Activated naive CD8-positive, alpha-beta T cell treated with anti-CD3 and anti-CD28 coated beads, Interleukin-2, amount 50 U/mL, for 24 hours (primary cell): ENCODE data around the gene MIS12.
A peak's percentile ranks its signal among the peaks of the same experiment; 100 is the strongest.

Source experiments
- ATAC-seq: fragments of 150-1000 bp; cut with Tn5 transposase; one replicate; pipeline ENCODE4 v1.10.0; 2021
- DNase-seq: peaks from one replicate; pipeline ENCODE4 v3.0.0; 2021
- H3K27ac Mint-ChIP-seq: one replicate; pipeline ENCODE4 v1.8.0; 2021; ENCODE audit warnings: mild to moderate bottlenecking, mixed read lengths
- H3K27me3 Mint-ChIP-seq: one replicate; pipeline ENCODE4 v1.8.0; 2021; ENCODE audit warnings: mixed read lengths
- H3K36me3 Mint-ChIP-seq: one replicate; pipeline ENCODE4 v1.8.0; 2021; ENCODE audit warnings: low read depth, mixed read lengths
- H3K4me1 Mint-ChIP-seq: one replicate; pipeline ENCODE4 v1.8.0; 2021; ENCODE audit warnings: mixed read lengths
- H3K4me3 Mint-ChIP-seq: one replicate; pipeline ENCODE4 v1.8.0; 2021; ENCODE audit warnings: mild to moderate bottlenecking, moderate library complexity, mixed read lengths
- H3K9me3 Mint-ChIP-seq: one replicate; pipeline ENCODE4 v1.8.0; 2021; ENCODE audit warnings: mixed read lengths

MIS12 gene, protein sequence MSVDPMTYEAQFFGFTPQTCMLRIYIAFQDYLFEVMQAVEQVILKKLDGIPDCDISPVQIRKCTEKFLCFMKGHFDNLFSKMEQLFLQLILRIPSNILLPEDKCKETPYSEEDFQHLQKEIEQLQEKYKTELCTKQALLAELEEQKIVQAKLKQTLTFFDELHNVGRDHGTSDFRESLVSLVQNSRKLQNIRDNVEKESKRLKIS

DNA sequence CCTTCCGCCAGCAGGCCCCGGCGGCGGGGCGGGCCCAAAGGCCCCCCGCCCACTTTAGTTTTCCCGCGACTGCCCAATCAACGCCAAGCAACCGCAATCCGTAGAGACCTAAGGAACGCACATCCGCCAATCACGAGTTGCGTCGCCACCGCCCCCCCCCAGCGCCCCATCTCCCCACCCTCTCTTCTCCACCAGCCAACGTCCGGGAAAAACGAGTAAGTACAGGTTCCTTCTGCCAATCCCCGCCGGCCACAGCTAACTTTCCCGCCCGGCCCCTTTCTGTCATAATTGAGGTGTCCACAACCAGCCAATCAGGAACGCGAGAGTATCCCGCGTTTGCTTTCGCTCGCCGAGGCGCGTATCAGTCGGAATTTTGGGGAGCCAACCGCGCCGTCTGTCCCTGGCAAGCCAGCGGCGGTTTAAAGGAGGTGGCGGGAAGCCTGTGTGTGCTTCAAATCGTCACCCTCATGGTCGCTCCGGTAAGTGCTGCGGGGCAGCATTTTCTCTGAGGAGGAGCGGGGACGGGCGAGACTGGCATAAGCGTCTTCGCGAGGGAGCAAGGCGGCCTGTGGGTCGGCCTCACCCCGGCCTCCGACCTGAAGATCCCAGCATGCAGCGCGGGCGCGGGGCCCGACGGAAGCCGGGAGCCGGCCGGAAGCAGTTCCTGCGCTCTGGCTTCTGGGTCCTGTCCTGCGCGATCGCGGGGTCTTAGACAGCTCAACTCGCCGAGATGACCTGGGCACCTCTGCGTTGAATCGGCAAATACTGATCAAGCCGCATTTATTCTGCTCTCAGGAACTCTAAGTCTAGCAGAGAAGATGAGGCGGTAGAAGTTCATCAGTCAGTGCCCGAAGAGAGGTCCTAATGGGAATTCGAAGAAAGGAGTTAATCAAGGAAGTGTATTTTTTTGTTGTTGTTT lies at the start of gene MIS12:
TSS of gene MIS12 (plus strand) at position 361 of the 919 bp plus-strand sequence. CDS start 2,297 bp downstream, outside the sequence.
- peak; percentile 96 for DNase-seq
- no peaks in the 10 kb centered on the region for H3K27me3 Mint-ChIP-seq
- peaks cover 69% of the 10 kb centered on the region for H3K36me3 Mint-ChIP-seq
- peak within 1 kb of the TSS; percentile 98 for H3K27ac Mint-ChIP-seq
- peaks cover 58% of the 10 kb centered on the region for H3K4me1 Mint-ChIP-seq
- peak; percentile 96 for ATAC-seq
- H3K9me3 Mint-ChIP-seq, result no peaks in the 10 kb centered on the region
- peak within 1 kb of the TSS; percentile 96 for H3K4me3 Mint-ChIP-seq

DNA sequence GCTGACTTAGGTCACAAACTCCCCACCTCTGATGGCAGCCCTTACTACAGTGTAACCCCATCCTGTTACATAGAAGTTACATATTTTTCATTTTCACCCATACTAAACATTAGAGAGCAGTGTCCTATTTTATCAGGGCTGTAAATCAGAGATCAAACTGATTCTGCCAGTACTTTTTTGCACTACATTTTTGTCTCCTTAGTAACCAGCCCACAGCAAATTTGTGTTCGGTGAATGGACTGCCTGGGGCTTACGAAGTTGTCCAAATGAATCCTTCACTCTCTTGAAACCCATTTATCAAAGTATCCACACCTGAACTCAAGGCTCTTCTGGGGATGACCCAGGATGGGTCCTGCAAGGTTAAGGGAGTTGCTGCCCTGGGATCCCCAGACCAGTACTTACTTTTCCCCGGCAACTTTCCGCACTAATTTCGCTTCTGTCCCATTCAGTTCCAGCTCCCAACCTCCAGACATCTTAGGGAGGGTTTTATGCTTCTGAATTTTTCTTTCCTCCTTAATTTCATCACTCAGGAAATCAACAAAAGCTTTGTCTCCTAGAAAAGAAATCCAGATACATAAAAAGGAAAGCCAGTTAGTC lies 48.5 kb upstream of the MIS12 start:
- Mint-ChIP-seq H3K4me1 (peaks cover 48% of the 10 kb centered on the region), H3K36me3 (peaks cover 56% of the 10 kb centered on the region), H3K9me3 (no peaks in the 10 kb centered on the region), H3K27me3 (no peaks in the 10 kb centered on the region), H3K4me3 (peak overlapping the region; percentile 93), H3K27ac (peak overlapping the region; percentile 92)
- ATAC-seq (no peak), DNase-seq (no peak)

DNA sequence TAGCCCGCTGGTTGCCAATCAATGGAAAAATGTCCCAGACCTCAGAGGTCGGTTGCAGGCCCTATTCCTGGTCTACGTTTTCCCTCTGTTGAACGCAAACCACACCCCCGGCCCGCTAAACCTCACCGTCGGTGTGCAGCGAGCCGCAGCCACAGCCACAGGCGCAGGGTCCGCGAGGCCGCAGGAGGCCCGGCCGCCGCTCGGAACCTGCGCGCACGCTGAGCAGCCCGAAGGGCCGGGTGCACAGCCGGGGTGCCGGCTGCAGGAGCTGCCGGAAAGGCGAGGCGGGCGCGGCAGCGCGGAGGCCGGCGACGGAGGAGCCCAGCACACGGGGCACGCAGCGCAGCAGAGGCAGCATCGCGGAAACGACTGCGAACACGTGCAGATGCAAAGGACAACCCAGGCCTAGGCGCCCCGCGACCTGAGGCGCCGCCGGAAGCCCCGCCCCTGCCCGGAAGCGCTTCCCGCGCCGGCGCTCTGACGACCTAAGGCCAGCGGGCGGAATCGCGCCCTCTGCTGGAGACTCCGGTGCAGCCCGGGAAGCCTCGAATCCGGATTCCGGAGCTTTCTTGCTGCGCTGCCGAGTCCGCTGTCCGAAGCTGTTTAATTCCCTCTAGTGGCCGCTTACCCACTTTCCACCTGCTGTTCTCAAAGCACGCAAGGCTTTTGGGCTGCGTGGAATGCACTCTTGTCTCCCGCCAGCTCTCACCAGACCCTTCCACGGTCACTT lies 47.5 kb upstream of the MIS12 start, which contains the start of gene C1QBP:
TSS of gene C1QBP (minus strand) at position 440 of the 730 bp plus-strand sequence. CDS start at position 358, 82 bp downstream.
- H3K9me3 Mint-ChIP-seq, result no peaks in the 10 kb centered on the region
- H3K27ac Mint-ChIP-seq, result peak within 1 kb of the TSS; percentile 92
- H3K36me3 Mint-ChIP-seq, result peaks cover 53% of the 10 kb centered on the region
- DNase-seq, result peak; percentile 95
- peak; percentile 94 for ATAC-seq
- H3K4me3 Mint-ChIP-seq, result peak within 1 kb of the TSS; percentile 93
- peaks cover 43% of the 10 kb centered on the region for H3K4me1 Mint-ChIP-seq
- no peaks in the 10 kb centered on the region for H3K27me3 Mint-ChIP-seq

DNA sequence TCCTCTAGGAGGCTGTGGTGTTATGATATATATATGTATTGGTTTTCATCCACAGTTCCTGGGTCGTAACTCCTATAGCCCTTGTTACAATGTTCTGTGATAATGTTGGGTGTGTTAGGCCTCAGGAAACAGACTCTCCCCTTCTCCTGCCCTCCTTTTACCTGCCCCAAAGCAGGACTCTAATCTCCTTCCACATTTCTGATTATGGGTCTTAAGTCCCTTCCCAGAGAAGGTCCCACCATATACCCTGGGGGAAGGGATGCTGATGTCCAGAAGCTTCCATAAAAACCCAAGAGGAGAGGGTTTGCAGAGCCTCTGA lies 47.0 kb upstream of the MIS12 start:
- Mint-ChIP-seq H3K27me3 (no peaks in the 10 kb centered on the region), H3K4me3 (peak overlapping the region; percentile 93), H3K36me3 (peaks cover 52% of the 10 kb centered on the region), H3K9me3 (no peaks in the 10 kb centered on the region), H3K27ac (peak overlapping the region; percentile 84), H3K4me1 (peaks cover 42% of the 10 kb centered on the region)
- DNase-seq (no peak), ATAC-seq (no peak)

DNA sequence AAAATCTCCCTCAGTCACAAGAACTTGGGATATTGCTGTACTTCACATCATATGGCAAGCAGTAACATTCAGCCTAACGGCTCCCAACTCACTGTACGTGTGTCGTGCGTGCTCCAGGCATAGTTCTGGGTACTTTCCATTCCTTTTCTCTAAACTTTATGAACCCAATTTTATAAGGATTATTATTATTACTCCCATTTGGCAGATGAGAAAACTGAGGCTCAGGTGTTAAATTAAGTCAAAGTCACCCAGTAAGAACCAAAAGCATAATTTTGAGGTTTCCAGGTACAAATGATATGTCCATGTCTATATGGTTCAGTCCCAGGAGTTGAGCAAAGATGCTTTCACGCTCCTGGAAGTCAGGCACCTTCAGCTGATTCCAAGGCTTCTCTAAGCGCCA lies 42.6 kb upstream of the MIS12 start:
- H3K36me3 Mint-ChIP-seq, result peaks cover 43% of the 10 kb centered on the region
- no peaks in the 10 kb centered on the region for H3K27me3 Mint-ChIP-seq
- DNase-seq, result no peak
- H3K4me3 Mint-ChIP-seq, result no peak overlapping the region
- no peak overlapping the region for H3K27ac Mint-ChIP-seq
- no peaks in the 10 kb centered on the region for H3K9me3 Mint-ChIP-seq
- no peak for ATAC-seq
- H3K4me1 Mint-ChIP-seq, result peaks cover 12% of the 10 kb centered on the region

DNA sequence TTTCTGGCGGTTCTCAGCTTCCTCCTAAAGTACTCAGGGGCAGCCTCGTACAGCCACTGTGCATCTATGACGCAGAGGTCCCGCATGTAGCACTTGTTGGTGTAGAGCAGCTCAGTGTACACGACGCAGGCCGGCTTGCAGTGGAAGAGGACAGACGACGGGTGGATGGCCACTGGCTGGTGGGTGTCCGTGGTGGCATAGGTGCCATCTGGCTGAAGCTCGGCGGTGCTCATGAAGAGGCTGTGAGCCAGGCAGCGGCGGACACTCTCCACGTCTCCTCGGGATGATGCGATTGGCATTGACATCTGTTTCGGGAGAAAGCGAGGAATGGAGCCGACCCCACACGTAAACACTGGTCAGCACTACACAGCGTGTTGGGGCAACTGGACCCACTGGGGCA lies 42.2 kb upstream of the MIS12 start:
- peaks cover 47% of the 10 kb centered on the region for H3K36me3 Mint-ChIP-seq
- H3K27ac Mint-ChIP-seq, result no peak overlapping the region
- H3K4me3 Mint-ChIP-seq, result no peak overlapping the region

DNA sequence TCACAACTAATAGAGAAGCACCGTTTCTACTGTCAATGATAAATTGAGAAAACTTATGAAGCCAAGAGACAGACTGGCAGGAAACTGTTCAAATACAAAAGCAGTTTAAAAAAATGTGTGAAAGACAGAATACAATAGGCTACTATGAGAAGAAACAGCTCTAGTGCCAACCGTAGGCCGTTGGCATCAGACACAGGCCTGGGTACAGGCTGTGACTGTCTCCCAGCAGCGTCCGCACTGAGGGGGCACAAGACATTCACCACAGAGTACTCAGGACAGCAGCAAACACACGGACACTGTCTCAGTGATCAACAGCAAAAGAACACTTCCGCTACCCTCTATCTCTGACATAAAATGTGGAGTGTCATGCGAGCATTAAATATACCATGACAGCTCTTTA lies 39.6 kb upstream of the MIS12 start:
- Mint-ChIP-seq H3K27ac (no peak overlapping the region), H3K4me3 (no peak overlapping the region), H3K4me1 (no peaks in the 10 kb centered on the region), H3K9me3 (no peaks in the 10 kb centered on the region), H3K27me3 (no peaks in the 10 kb centered on the region), H3K36me3 (peaks cover 62% of the 10 kb centered on the region)
- ATAC-seq (no peak), DNase-seq (no peak)

More for the DNA sequence above, 42.2 kb upstream of the MIS12 start:
- H3K27me3 Mint-ChIP-seq, result no peaks in the 10 kb centered on the region
- peaks cover 11% of the 10 kb centered on the region for H3K4me1 Mint-ChIP-seq
- no peaks in the 10 kb centered on the region for H3K9me3 Mint-ChIP-seq
- DNase-seq (no peak), ATAC-seq (no peak)

DNA sequence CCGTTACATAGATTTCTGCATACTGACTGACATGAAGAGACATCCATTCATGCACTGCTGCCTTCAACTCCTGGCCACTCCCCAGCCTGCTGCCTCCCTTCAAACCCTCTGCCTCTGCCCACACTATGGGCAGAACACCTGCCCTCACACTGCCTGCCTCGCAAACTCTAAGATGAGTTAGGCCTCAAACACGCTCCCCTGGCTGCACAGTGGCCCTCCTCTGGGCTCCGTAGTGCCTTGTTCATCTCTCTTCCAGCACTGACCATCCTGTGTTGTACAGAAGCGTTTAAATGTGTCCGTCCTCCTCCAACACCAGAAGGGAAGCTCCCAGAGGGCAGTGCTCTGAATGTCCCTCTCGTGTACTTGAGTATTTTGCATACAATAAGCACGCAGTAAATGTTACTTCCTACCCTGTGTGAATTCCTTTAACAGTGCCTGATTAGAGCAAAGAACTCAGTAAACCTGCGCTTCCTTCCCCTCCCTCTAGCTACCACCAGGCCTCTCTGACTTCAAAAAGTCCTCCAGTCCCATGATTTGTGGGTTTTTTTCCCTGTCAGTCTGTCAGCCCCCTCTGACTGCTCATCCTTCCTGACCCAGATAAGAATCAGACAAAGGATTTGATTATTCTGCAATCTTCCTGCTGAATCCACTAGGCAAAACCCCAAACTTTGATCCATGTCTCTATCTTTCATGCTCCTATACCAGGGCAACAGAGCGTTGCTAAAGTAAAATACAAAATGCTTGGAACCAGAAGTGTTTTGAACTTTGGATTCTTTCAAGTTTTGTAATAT lies 21.5 kb upstream of the MIS12 start:
- no peaks in the 10 kb centered on the region for H3K27me3 Mint-ChIP-seq
- H3K36me3 Mint-ChIP-seq, result peaks cover 49% of the 10 kb centered on the region
- peaks cover 35% of the 10 kb centered on the region for H3K4me1 Mint-ChIP-seq
- no peak overlapping the region for H3K4me3 Mint-ChIP-seq
- no peak overlapping the region for H3K27ac Mint-ChIP-seq
- ATAC-seq, result no peak
- no peak for DNase-seq
- no peaks in the 10 kb centered on the region for H3K9me3 Mint-ChIP-seq

DNA sequence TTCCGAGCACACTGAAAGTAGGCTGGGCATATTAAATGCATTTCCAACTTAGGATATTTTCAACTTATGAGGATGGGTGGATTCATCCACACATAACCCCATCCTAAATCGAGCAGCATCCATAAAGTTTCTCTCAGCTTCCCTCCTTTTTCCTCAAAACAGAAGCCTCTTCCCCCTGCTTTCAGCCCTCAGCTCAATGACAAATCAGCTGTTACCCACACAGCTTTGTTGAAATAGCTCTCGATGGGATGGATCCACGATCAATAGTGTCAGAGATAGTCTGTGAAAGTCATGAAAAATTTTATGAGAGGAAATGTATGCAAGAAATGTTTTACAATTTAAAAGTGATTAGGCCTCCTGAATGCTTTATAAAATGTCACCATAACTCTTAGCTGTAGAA lies 20.1 kb upstream of the MIS12 start:
- H3K36me3 Mint-ChIP-seq, result peaks cover 38% of the 10 kb centered on the region

DNA sequence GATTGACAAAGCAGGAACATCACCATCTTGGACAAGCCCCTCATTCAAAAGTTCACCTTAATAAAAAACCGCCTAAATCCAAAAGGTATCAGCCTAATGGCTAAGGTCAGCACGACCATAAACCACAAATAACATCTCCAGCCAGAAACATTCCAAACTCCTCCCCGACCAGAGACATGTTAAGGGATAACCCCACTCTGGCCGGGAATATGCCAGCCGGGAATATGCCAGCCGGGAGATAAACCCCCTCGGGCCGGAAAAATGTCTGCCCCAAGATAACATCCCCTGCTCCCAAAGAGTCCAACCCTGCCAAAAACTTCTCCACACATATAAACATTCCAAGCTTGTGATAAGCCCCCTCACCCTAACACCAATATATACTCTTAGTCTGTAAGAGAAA lies 18.9 kb upstream of the MIS12 start:
- peaks cover 40% of the 10 kb centered on the region for H3K36me3 Mint-ChIP-seq
- no peaks in the 10 kb centered on the region for H3K9me3 Mint-ChIP-seq
- H3K27me3 Mint-ChIP-seq, result no peaks in the 10 kb centered on the region
- no peak for ATAC-seq
- peak overlapping the region; percentile 68 for H3K27ac Mint-ChIP-seq
- H3K4me1 Mint-ChIP-seq, result peaks cover 37% of the 10 kb centered on the region
- H3K4me3 Mint-ChIP-seq, result peak overlapping the region; percentile 95
- no peak for DNase-seq

More for the DNA sequence above, 20.1 kb upstream of the MIS12 start:
- Mint-ChIP-seq H3K27me3 (no peaks in the 10 kb centered on the region), H3K4me1 (peaks cover 37% of the 10 kb centered on the region), H3K9me3 (no peaks in the 10 kb centered on the region), H3K27ac (no peak overlapping the region), H3K4me3 (peak overlapping the region; percentile 95)
- ATAC-seq (no peak), DNase-seq (no peak)

DNA sequence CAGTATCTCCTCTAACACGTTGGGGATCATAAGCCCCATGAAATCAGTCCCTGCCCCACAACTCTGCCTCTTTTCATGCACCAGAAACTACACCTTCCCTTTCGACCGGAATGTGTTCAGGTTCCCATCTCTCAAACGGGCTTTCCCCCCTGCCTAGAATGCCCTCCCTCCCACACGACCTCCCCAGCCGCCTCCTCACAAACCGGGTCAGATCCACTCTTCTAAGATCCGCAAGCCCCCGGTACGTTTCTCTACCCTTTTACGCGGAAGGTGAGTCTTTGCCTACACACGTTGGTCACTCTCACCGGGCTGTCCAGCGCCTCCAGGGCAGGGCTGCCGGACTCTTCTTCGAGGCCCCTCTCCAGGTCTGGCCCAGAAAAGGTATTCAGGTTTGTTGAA lies 18.3 kb upstream of the MIS12 start:
- Mint-ChIP-seq H3K9me3 (no peaks in the 10 kb centered on the region), H3K4me1 (peaks cover 37% of the 10 kb centered on the region), H3K27ac (peak overlapping the region; percentile 68), H3K4me3 (peak overlapping the region; percentile 95), H3K36me3 (peaks cover 35% of the 10 kb centered on the region), H3K27me3 (no peaks in the 10 kb centered on the region)
- peak; percentile 7 for ATAC-seq
- peak; percentile 19 for DNase-seq

DNA sequence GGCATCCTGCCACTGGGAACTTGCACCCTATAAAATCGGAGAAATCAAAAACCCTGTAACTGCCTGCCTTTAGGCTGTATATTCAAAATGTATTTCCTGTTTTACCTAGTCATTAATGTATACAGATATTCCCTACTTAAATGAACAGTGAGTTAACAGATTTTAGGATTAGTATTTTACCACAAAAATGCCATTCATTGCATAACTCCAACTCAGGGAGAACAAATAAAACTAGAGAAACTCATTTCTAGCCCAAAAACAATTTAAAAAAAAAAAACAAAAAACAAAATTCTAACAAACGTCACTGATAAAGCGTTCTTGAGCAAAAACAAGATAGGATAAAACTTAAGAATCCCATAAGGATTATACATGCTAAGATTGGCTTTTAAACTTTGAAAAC lies 13.9 kb upstream of the MIS12 start:
- Mint-ChIP-seq H3K27ac (no peak overlapping the region), H3K36me3 (peaks cover 38% of the 10 kb centered on the region), H3K4me3 (no peak overlapping the region), H3K9me3 (no peaks in the 10 kb centered on the region), H3K4me1 (peaks cover 15% of the 10 kb centered on the region), H3K27me3 (no peaks in the 10 kb centered on the region)
- ATAC-seq, result no peak
- DNase-seq, result no peak

DNA sequence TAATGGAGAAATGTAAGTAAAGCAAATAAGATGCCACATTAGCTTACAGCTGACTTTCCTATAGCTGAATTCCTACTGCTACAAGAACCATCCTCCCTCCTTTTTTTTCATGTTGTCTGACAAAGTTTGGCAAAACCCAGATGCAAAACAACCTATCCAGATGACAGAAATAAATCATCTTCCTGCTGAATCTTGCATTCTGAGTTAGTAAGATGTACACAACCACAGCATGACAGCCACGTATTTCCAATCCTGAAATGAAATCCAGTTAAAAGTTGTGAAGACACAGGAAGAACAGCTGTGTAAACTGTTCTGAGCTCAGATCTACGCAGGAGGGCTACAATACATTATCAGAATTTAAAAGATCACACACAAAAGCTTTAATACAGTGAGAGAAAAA lies 12.5 kb upstream of the MIS12 start:
- no peak for DNase-seq
- H3K36me3 Mint-ChIP-seq, result peaks cover 47% of the 10 kb centered on the region
- H3K27ac Mint-ChIP-seq, result no peak overlapping the region
- peaks cover 10% of the 10 kb centered on the region for H3K4me1 Mint-ChIP-seq
- ATAC-seq, result no peak
- H3K27me3 Mint-ChIP-seq, result no peaks in the 10 kb centered on the region
- H3K9me3 Mint-ChIP-seq, result no peaks in the 10 kb centered on the region
- H3K4me3 Mint-ChIP-seq, result no peak overlapping the region

DNA sequence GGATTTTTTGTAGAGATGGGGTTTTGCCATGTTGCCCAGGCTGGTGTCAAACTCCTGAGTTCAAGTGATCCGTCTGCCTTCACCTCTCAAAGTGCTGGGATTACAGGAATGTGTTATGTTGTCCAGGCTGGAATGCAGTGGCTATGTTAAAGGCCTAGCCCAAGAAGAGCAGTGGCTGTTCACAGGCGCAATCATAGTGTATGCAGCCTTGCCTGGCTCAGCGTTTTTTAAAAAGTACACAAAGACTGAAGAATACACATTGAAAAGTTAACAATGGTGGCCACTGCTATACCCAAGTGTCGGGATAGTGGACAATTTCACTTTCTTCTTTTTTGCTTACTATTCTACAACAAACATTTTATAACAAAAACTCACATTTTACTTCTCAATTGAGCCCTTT lies 7.4 kb upstream of the MIS12 start:
- no peaks in the 10 kb centered on the region for H3K9me3 Mint-ChIP-seq
- H3K4me3 Mint-ChIP-seq, result no peak overlapping the region
- peaks cover 14% of the 10 kb centered on the region for H3K4me1 Mint-ChIP-seq
- DNase-seq (no peak), ATAC-seq (no peak)
- H3K27me3 Mint-ChIP-seq, result no peaks in the 10 kb centered on the region
- no peak overlapping the region for H3K27ac Mint-ChIP-seq
- H3K36me3 Mint-ChIP-seq, result peaks cover 70% of the 10 kb centered on the region
